GM19035 (cell line): ENCODE results near the gene HDAC8.
"Not testable (repeated sequence)": the region's sequence is repeated elsewhere in the genome, so short reads cannot be mapped to it uniquely, and the experiment has no call there.

ENCODE experiments used
- ATAC-seq: cut with Tn5 transposase; IDR thresholded peaks from one replicate; pipeline ENCODE4 v1.9.1; 2021; ENCODE audit not compliant: unreplicated experiment

The HDAC8 gene

GRCh38 chrX:72465889-72466288 lies 106.8 kb downstream of the HDAC8 start:
- ATAC-seq, result no peak

- ATAC-seq, result no peak
These were observed 110.9 kb downstream of the HDAC8 start for GRCh38 chrX:72461766-72462165.

GRCh38 chrX:72461288-72461687 lies 111.4 kb downstream of the HDAC8 start:
- ATAC-seq, result no peak

- ATAC-seq, result no peak
These were observed 111.9 kb downstream of the HDAC8 start for GRCh38 chrX:72460715-72461114.

GRCh38 chrX:72449034-72449433 lies 123.6 kb downstream of the HDAC8 start:
- not testable (repeated sequence) for ATAC-seq

GRCh38 chrX:72440764-72441163 lies 131.9 kb downstream of the HDAC8 start:
- ATAC-seq, result not testable (repeated sequence)

GRCh38 chrX:72436010-72436409 lies 136.6 kb downstream of the HDAC8 start:
- no peak for ATAC-seq

GRCh38 chrX:72430405-72430968 lies 142.2 kb downstream of the HDAC8 start:
- no peak for ATAC-seq

- ATAC-seq, result no peak
These were observed 150.8 kb downstream of the HDAC8 start for GRCh38 chrX:72421797-72422196.

GRCh38 chrX:72409993-72410392 lies 162.7 kb downstream of the HDAC8 start:
- no peak for ATAC-seq

- no peak for ATAC-seq
These were observed 163.8 kb downstream of the HDAC8 start for GRCh38 chrX:72408885-72409284.

GRCh38 chrX:72405136-72405535 lies 167.5 kb downstream of the HDAC8 start:
- ATAC-seq, result not testable (repeated sequence)

GRCh38 chrX:72402614-72403013 lies 170.0 kb downstream of the HDAC8 start:
- ATAC-seq, result no peak

- no peak for ATAC-seq
These were observed 172.8 kb downstream of the HDAC8 start for GRCh38 chrX:72399816-72400215.

- no peak for ATAC-seq
These were observed 176.5 kb downstream of the HDAC8 start for GRCh38 chrX:72396117-72396516.

- no peak for ATAC-seq
These were observed 177.4 kb downstream of the HDAC8 start for GRCh38 chrX:72395237-72395636.

- no peak for ATAC-seq
These were observed 178.0 kb downstream of the HDAC8 start for GRCh38 chrX:72394518-72395170.

GRCh38 chrX:72393836-72394517 lies 178.7 kb downstream of the HDAC8 start:
- no peak for ATAC-seq

- no peak for ATAC-seq
These were observed 179.5 kb downstream of the HDAC8 start for GRCh38 chrX:72392816-72393800.

GRCh38 chrX:72392042-72392441 lies 180.6 kb downstream of the HDAC8 start:
- ATAC-seq, result no peak

- ATAC-seq, result no peak
These were observed 185.4 kb downstream of the HDAC8 start for GRCh38 chrX:72387247-72387646.
